ENCODE measurements around the gene RYK.

The RYK gene

DNA sequence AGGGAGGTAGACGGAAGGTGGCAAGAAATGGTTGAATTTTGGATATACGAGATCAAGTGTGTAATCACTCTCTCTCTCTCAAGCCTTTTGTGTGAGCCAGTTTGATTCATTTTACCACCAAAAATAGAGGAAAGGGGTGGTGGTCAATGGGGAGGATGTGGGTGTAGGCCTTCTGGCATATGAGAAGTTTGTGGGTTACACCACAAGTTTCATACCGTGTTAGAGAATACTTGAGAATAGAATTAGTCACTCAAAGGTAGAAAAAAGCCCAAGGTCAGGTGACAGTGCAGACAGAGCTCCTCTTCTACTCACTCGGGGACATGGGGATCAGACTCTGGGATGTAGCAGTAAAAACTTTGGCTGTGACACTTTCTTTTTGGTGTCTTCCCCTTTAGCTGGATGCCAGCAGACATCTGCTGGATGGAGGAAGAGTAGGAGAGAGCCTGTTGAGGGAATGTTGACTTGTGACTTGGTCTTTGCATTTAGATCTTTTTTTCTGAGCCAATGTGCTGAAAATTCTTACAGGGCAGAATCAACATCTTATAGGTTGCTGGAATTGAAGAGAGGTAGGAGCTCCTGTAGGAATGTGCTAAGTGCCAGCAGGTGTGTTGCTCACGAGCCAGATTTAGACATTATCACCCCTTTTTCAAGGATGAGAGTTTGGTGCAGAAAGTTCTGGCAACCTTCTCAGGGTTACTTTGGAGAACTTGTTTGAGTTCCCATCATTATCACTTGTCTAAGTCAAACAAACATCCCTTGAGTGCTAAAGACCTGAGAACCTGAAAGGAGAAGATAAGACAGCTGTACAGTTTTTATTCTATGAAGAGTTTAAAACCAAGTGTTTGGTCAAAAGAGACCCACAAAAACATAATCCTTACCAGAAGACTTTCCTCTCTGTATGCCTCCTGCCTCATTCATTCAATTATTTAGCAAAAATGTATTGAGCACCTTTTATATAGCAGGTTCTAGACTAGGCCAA lies 43.9 kb upstream of the RYK start:
- no peak for DNase-seq
- WGBS (ENCODE audit: extremely low coverage, insufficient coverage, low lambda C conversion rate) = no CpG with 5 or more reads among the region's 5 CpGs

GRCh38 chr3:134291319-134292254 lies 40.9 kb upstream of the RYK start:
- Histone ChIP-seq H3K23ac (ENCODE audit: low read length) (no peak overlapping the region), H2BK120ac (ENCODE audit: low read depth, low read length) (peak overlapping the region; percentile 76), H3K79me1 (ENCODE audit: low read length) (no peaks in the 10 kb centered on the region), H2AK5ac (ENCODE audit: low read length) (no peak overlapping the region), H3K56ac (ENCODE audit: low read length) (peak overlapping the region; percentile 7), H2BK15ac (replicated peaks; ENCODE audit: low read depth) (no peak overlapping the region), H3K9ac (ENCODE audit: low read length) (no peak overlapping the region), H3K27me3 (ENCODE audit: insufficient read depth, low read length, poor library complexity) (no peaks in the 10 kb centered on the region), H3K4me1 (ENCODE audit: control insufficient read depth, low read depth, low read length) (no peaks in the 10 kb centered on the region), H3K4ac (ENCODE audit: low read depth, low read length) (no peak overlapping the region), H3K36me3 (ENCODE audit: control insufficient read depth, insufficient read depth, low read length) (no peaks in the 10 kb centered on the region), H3K79me2 (ENCODE audit: control insufficient read depth, insufficient read depth, low read length) (no peaks in the 10 kb centered on the region), H4K5ac (ENCODE audit: low read length) (no peak overlapping the region), H3K4me3 (ENCODE audit: low read length) (no peak overlapping the region), H3K4me2 (ENCODE audit: low read length) (no peak overlapping the region), H4K8ac (ENCODE audit: low read depth, low read length) (no peak overlapping the region), H2BK5ac (ENCODE audit: low read length) (no peak overlapping the region), H3K27ac (ENCODE audit: low read depth, low read length) (no peak overlapping the region), H3K18ac (ENCODE audit: low read length) (no peak overlapping the region)
- no CpG with 5 or more reads among the region's 4 CpGs for WGBS (ENCODE audit: extremely low coverage, insufficient coverage, low lambda C conversion rate)
- peak; percentile 44 for DNase-seq

More for the DNA sequence above, 43.9 kb upstream of the RYK start:
- Histone ChIP-seq H3K23ac (ENCODE audit: low read length) (no peak overlapping the region), H4K5ac (ENCODE audit: low read length) (no peak overlapping the region), H3K79me2 (ENCODE audit: control insufficient read depth, insufficient read depth, low read length) (no peaks in the 10 kb centered on the region), H2AK5ac (ENCODE audit: low read length) (no peak overlapping the region), H2BK15ac (replicated peaks; ENCODE audit: low read depth) (no peak overlapping the region), H3K4me2 (ENCODE audit: low read length) (no peak overlapping the region), H2BK5ac (ENCODE audit: low read length) (no peak overlapping the region), H3K4ac (ENCODE audit: low read depth, low read length) (no peak overlapping the region), H3K79me1 (ENCODE audit: low read length) (no peaks in the 10 kb centered on the region), H3K27me3 (ENCODE audit: insufficient read depth, low read length, poor library complexity) (no peaks in the 10 kb centered on the region), H3K18ac (ENCODE audit: low read length) (no peak overlapping the region), H3K27ac (ENCODE audit: low read depth, low read length) (no peak overlapping the region), H4K8ac (ENCODE audit: low read depth, low read length) (no peak overlapping the region), H3K4me1 (ENCODE audit: control insufficient read depth, low read depth, low read length) (no peaks in the 10 kb centered on the region), H3K9ac (ENCODE audit: low read length) (no peak overlapping the region), H3K4me3 (ENCODE audit: low read length) (no peak overlapping the region), H3K56ac (ENCODE audit: low read length) (no peak overlapping the region), H3K36me3 (ENCODE audit: control insufficient read depth, insufficient read depth, low read length) (no peaks in the 10 kb centered on the region), H2BK120ac (ENCODE audit: low read depth, low read length) (no peak overlapping the region)

- no peak overlapping the region for H2BK15ac ChIP-seq (replicated peaks; ENCODE audit: low read depth)
- H3K4ac ChIP-seq (ENCODE audit: low read depth, low read length) = no peak overlapping the region
- no peaks in the 10 kb centered on the region for H3K4me1 ChIP-seq (ENCODE audit: control insufficient read depth, low read depth, low read length)
- no peak overlapping the region for H3K56ac ChIP-seq (ENCODE audit: low read length)
- no peaks in the 10 kb centered on the region for H3K27me3 ChIP-seq (ENCODE audit: insufficient read depth, low read length, poor library complexity)
- no peaks in the 10 kb centered on the region for H3K79me1 ChIP-seq (ENCODE audit: low read length)
- H2BK5ac ChIP-seq (ENCODE audit: low read length) = no peak overlapping the region
- no peak for DNase-seq
- H3K9ac ChIP-seq (ENCODE audit: low read length) = no peak overlapping the region
- no peaks in the 10 kb centered on the region for H3K36me3 ChIP-seq (ENCODE audit: control insufficient read depth, insufficient read depth, low read length)
- H3K4me3 ChIP-seq (ENCODE audit: low read length) = no peak overlapping the region
- no peak overlapping the region for H2BK120ac ChIP-seq (ENCODE audit: low read depth, low read length)
- no peak overlapping the region for H3K23ac ChIP-seq (ENCODE audit: low read length)
- no peak overlapping the region for H4K8ac ChIP-seq (ENCODE audit: low read depth, low read length)
- H3K27ac ChIP-seq (ENCODE audit: low read depth, low read length) = no peak overlapping the region
- no peak overlapping the region for H4K5ac ChIP-seq (ENCODE audit: low read length)
- no peak overlapping the region for H3K4me2 ChIP-seq (ENCODE audit: low read length)
- H2AK5ac ChIP-seq (ENCODE audit: low read length) = no peak overlapping the region
- no peak overlapping the region for H3K18ac ChIP-seq (ENCODE audit: low read length)
- H3K79me2 ChIP-seq (ENCODE audit: control insufficient read depth, insufficient read depth, low read length) = no peaks in the 10 kb centered on the region
These were observed 36.9 kb upstream of the RYK start for GRCh38 chr3:134287512-134287911.

- Histone ChIP-seq H2BK15ac (replicated peaks; ENCODE audit: low read depth) (no peak overlapping the region), H3K27me3 (ENCODE audit: insufficient read depth, low read length, poor library complexity) (no peaks in the 10 kb centered on the region), H3K56ac (ENCODE audit: low read length) (no peak overlapping the region), H3K4me1 (ENCODE audit: control insufficient read depth, low read depth, low read length) (no peaks in the 10 kb centered on the region), H2BK120ac (ENCODE audit: low read depth, low read length) (no peak overlapping the region), H4K8ac (ENCODE audit: low read depth, low read length) (no peak overlapping the region), H2AK5ac (ENCODE audit: low read length) (no peak overlapping the region), H3K79me2 (ENCODE audit: control insufficient read depth, insufficient read depth, low read length) (no peaks in the 10 kb centered on the region), H3K4me2 (ENCODE audit: low read length) (no peak overlapping the region), H3K36me3 (ENCODE audit: control insufficient read depth, insufficient read depth, low read length) (no peaks in the 10 kb centered on the region), H2BK5ac (ENCODE audit: low read length) (no peak overlapping the region), H4K5ac (ENCODE audit: low read length) (no peak overlapping the region), H3K79me1 (ENCODE audit: low read length) (no peaks in the 10 kb centered on the region), H3K4me3 (ENCODE audit: low read length) (no peak overlapping the region), H3K9ac (ENCODE audit: low read length) (no peak overlapping the region), H3K23ac (ENCODE audit: low read length) (no peak overlapping the region), H3K4ac (ENCODE audit: low read depth, low read length) (no peak overlapping the region), H3K18ac (ENCODE audit: low read length) (no peak overlapping the region), H3K27ac (ENCODE audit: low read depth, low read length) (no peak overlapping the region)
- WGBS (ENCODE audit: extremely low coverage, insufficient coverage, low lambda C conversion rate) = no CpG with 5 or more reads among the region's 6 CpGs
- DNase-seq = no peak
These were observed 33.8 kb upstream of the RYK start for GRCh38 chr3:134284438-134284837.

DNA sequence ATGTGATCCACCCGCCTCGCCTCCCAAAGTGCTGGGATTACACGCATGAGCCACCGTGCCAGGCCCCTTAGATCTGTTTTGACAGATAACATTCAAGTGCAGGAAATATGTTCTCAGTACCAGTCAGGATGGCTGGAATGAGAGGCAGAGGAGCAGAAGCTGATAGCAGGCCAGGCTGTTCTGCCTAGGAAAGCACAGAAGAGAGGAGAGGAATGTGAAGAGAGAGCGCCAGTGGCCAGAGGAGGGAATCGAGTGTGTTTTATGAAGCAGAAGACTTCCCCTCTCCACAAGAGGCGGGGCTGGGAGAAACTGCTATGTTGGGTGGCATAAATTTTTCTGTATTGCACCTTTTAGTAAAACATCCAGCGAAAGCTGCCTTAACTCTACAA lies 32.0 kb upstream of the RYK start:
- H3K79me2 ChIP-seq (ENCODE audit: control insufficient read depth, insufficient read depth, low read length) = no peaks in the 10 kb centered on the region
- peak; percentile 22 for DNase-seq
- H3K18ac ChIP-seq (ENCODE audit: low read length) = no peak overlapping the region
- no peak overlapping the region for H2BK120ac ChIP-seq (ENCODE audit: low read depth, low read length)
- no peaks in the 10 kb centered on the region for H3K79me1 ChIP-seq (ENCODE audit: low read length)
- no peaks in the 10 kb centered on the region for H3K36me3 ChIP-seq (ENCODE audit: control insufficient read depth, insufficient read depth, low read length)
- H3K56ac ChIP-seq (ENCODE audit: low read length) = no peak overlapping the region
- H3K4me1 ChIP-seq (ENCODE audit: control insufficient read depth, low read depth, low read length) = no peaks in the 10 kb centered on the region
- H2AK5ac ChIP-seq (ENCODE audit: low read length) = no peak overlapping the region
- H3K23ac ChIP-seq (ENCODE audit: low read length) = no peak overlapping the region
- no peak overlapping the region for H2BK5ac ChIP-seq (ENCODE audit: low read length)
- WGBS (ENCODE audit: extremely low coverage, insufficient coverage, low lambda C conversion rate) = no CpG with 5 or more reads among the region's 8 CpGs
- no peak overlapping the region for H3K27ac ChIP-seq (ENCODE audit: low read depth, low read length)
- H2BK15ac ChIP-seq (replicated peaks; ENCODE audit: low read depth) = no peak overlapping the region
- no peak overlapping the region for H4K8ac ChIP-seq (ENCODE audit: low read depth, low read length)
- H4K5ac ChIP-seq (ENCODE audit: low read length) = no peak overlapping the region
- H3K4me3 ChIP-seq (ENCODE audit: low read length) = no peak overlapping the region
- H3K27me3 ChIP-seq (ENCODE audit: insufficient read depth, low read length, poor library complexity) = no peaks in the 10 kb centered on the region
- no peak overlapping the region for H3K4ac ChIP-seq (ENCODE audit: low read depth, low read length)
- no peak overlapping the region for H3K9ac ChIP-seq (ENCODE audit: low read length)
- no peak overlapping the region for H3K4me2 ChIP-seq (ENCODE audit: low read length)

All from mesendoderm (in vitro differentiated cells).